Measurements from ENCODE around the gene PANX1. TPM values are rescaled to one million over a fixed set of nuclear protein-coding genes. Genes with fewer than 3 reads are reported as not detected.

Gene PANX1
- total and polyA plus RNA-seq, 2 experiments from 2014 or later, result 9.5 to 40.8 TPM

- Histone ChIP-seq H3F3A (replicated peaks; ENCODE audit: low read depth) (no peaks in the 10 kb centered on the region), H4K20me1 (replicated peaks; ENCODE audit: insufficient read depth) (peaks cover 80% of the 10 kb centered on the region), H3K4me1 (ENCODE audit: insufficient read depth) (peaks cover 53% of the 10 kb centered on the region), H2AFZ (no peak overlapping the region), H3K4me2 (peak overlapping the region; percentile 54), H3K4me3 (no peak overlapping the region), H3K27me3 (ENCODE audit: insufficient read depth) (no peaks in the 10 kb centered on the region), H3K27ac (ENCODE audit: low read depth) (no peak overlapping the region), H3K36me3 (ENCODE audit: insufficient read depth) (no peaks in the 10 kb centered on the region), H3K79me2 (replicated peaks; ENCODE audit: insufficient read depth) (peaks cover 100% of the 10 kb centered on the region), H3K9me2 (ENCODE audit: insufficient read depth) (no peaks in the 10 kb centered on the region)
- peaks cover 5% of the 10 kb centered on the region; the same call in 2 of the 3 replicates for H3K36me3 Mint-ChIP-seq (ENCODE audit: low read depth)
- no peak overlapping the region for H3K27ac Mint-ChIP-seq
- H3K4me3 Mint-ChIP-seq, result no peak overlapping the region
- peaks cover 71% of the 10 kb centered on the region for H3K4me1 Mint-ChIP-seq
- peaks cover 3% of the 10 kb centered on the region; the same call in 1 of the 3 replicates for H3K9me3 Mint-ChIP-seq
- peak; percentile 71 for ATAC-seq
- H3K27me3 Mint-ChIP-seq (ENCODE audit: insufficient read depth, low read depth, poor library complexity), result no peaks in the 10 kb centered on the region
- no peak for DNase-seq (ENCODE audit: low spot score)
- TF ChIP-seq ZNF462 (CRISPR knock-in tag; IDR thresholded peaks at IDR 0.05), result no peak
- TF ChIP-seq JUNB (IDR thresholded peaks at IDR 0.05; ENCODE audit: unreplicated experiment), result no peak
- no peak for TF ChIP-seq EZH2 (IDR thresholded peaks at IDR 0.05; ENCODE audit: low read depth, unreplicated experiment)
- TF ChIP-seq, protein P1, sequence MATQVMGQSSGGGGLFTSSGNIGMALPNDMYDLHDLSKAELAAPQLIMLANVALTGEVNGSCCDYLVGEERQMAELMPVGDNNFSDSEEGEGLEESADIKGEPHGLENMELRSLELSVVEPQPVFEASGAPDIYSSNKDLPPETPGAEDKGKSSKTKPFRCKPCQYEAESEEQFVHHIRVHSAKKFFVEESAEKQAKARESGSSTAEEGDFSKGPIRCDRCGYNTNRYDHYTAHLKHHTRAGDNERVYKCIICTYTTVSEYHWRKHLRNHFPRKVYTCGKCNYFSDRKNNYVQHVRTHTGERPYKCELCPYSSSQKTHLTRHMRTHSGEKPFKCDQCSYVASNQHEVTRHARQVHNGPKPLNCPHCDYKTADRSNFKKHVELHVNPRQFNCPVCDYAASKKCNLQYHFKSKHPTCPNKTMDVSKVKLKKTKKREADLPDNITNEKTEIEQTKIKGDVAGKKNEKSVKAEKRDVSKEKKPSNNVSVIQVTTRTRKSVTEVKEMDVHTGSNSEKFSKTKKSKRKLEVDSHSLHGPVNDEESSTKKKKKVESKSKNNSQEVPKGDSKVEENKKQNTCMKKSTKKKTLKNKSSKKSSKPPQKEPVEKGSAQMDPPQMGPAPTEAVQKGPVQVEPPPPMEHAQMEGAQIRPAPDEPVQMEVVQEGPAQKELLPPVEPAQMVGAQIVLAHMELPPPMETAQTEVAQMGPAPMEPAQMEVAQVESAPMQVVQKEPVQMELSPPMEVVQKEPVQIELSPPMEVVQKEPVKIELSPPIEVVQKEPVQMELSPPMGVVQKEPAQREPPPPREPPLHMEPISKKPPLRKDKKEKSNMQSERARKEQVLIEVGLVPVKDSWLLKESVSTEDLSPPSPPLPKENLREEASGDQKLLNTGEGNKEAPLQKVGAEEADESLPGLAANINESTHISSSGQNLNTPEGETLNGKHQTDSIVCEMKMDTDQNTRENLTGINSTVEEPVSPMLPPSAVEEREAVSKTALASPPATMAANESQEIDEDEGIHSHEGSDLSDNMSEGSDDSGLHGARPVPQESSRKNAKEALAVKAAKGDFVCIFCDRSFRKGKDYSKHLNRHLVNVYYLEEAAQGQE (IDR thresholded peaks at IDR 0.05; ENCODE audit: unreplicated experiment), result no peak
- TF ChIP-seq, protein P2, sequence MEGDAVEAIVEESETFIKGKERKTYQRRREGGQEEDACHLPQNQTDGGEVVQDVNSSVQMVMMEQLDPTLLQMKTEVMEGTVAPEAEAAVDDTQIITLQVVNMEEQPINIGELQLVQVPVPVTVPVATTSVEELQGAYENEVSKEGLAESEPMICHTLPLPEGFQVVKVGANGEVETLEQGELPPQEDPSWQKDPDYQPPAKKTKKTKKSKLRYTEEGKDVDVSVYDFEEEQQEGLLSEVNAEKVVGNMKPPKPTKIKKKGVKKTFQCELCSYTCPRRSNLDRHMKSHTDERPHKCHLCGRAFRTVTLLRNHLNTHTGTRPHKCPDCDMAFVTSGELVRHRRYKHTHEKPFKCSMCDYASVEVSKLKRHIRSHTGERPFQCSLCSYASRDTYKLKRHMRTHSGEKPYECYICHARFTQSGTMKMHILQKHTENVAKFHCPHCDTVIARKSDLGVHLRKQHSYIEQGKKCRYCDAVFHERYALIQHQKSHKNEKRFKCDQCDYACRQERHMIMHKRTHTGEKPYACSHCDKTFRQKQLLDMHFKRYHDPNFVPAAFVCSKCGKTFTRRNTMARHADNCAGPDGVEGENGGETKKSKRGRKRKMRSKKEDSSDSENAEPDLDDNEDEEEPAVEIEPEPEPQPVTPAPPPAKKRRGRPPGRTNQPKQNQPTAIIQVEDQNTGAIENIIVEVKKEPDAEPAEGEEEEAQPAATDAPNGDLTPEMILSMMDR (conservative IDR thresholded peaks at IDR 0.05; ENCODE audit: low read depth in 2 of 2), result no peak
- TF ChIP-seq STAT1 (IDR thresholded peaks at IDR 0.05; ENCODE audit: unreplicated experiment), result no peak
- TF ChIP-seq POLR2AphosphoS5 (IDR thresholded peaks at IDR 0.05; ENCODE audit: low read depth), result no peak
- no peak for TF ChIP-seq EZH2phosphoT487 (IDR thresholded peaks at IDR 0.05; ENCODE audit: unreplicated experiment)
Measured at GRCh38 chr11:94141511-94142307, 13.1 kb downstream of the PANX1 start.

Measured in GM23338 (cell line).